ENCODE data around the gene CPSF7. TPM values are rescaled to one million over a fixed set of nuclear protein-coding genes. Genes with fewer than 3 reads are reported as not detected.

Gene CPSF7, protein sequence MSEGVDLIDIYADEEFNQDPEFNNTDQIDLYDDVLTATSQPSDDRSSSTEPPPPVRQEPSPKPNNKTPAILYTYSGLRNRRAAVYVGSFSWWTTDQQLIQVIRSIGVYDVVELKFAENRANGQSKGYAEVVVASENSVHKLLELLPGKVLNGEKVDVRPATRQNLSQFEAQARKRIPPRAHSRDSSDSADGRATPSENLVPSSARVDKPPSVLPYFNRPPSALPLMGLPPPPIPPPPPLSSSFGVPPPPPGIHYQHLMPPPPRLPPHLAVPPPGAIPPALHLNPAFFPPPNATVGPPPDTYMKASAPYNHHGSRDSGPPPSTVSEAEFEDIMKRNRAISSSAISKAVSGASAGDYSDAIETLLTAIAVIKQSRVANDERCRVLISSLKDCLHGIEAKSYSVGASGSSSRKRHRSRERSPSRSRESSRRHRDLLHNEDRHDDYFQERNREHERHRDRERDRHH
- 10 to 100 TPM; 34.0 to 44.5 TPM for total RNA-seq

DNA sequence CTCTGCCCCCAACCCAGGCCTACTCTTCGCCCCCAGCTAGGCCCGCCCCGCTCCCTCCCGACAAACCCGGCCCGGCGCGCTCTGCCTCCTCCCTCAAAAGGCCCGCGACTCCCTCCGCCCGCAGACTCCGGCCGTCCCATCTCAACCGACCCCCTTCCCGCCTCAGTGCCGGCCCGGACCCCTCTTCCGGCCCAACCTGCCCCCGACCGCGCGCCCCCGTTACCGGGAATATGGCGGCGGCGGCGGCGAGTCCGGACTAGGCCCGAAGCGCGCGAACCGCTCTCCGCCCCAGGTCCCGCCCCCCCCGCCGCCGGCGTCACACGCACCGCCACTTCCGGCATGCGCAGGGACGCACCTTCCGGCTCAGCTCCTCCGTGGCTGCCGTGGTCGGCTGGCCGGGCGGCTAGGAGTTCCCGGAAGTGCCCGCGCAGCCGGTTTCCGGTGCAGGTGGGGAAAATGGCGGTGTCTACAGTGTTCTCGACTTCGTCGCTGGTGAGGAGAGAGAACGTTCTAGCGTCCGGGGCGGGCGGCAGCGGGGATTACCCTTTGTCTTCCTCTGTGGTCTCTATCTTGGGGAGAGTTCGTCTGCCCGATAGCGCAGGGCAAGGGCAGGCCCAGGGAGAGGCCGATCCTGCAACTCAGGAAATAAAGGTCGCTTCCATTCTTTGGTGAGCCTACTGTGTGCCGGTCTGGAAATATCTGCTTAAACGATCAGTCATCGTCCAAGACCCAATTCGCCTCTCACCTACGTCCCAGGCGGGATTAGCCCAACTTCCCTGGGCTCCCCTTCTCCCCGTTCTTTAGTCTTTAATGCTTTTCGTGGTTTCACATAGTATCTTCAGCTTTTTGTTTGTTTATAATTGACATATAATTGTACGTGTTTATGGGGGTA is at the start of gene CPSF7, which contains the start of gene SDHAF2:
Gene CPSF7 (minus strand): TSS at position 285 of the 892 bp plus-strand sequence. CDS start 740 bp downstream, outside the sequence.
Gene SDHAF2 (plus strand): TSS at position 434 of the 892 bp plus-strand sequence. CDS start 23 bp downstream, at position 457.
- Histone ChIP-seq H3K4me1 (peaks cover 31% of the 10 kb centered on the region), H3K36me3 (replicated peaks in 1 of 2; ENCODE audit: insufficient read depth in 1 of 2, low read depth in 2 of 2) (peaks cover 0 to 10% of the 10 kb centered on the region in 2 donors), H3K27me3 (no peaks in the 10 kb centered on the region), H3K9me3 (no peaks in the 10 kb centered on the region), H3K27ac (peak within 1 kb of the TSS; percentile 90 to 96 (median 93)), H3K4me3 (peak within 1 kb of the TSS; percentile 71 to 85)
- TF ChIP-seq, protein P1, sequence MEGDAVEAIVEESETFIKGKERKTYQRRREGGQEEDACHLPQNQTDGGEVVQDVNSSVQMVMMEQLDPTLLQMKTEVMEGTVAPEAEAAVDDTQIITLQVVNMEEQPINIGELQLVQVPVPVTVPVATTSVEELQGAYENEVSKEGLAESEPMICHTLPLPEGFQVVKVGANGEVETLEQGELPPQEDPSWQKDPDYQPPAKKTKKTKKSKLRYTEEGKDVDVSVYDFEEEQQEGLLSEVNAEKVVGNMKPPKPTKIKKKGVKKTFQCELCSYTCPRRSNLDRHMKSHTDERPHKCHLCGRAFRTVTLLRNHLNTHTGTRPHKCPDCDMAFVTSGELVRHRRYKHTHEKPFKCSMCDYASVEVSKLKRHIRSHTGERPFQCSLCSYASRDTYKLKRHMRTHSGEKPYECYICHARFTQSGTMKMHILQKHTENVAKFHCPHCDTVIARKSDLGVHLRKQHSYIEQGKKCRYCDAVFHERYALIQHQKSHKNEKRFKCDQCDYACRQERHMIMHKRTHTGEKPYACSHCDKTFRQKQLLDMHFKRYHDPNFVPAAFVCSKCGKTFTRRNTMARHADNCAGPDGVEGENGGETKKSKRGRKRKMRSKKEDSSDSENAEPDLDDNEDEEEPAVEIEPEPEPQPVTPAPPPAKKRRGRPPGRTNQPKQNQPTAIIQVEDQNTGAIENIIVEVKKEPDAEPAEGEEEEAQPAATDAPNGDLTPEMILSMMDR (IDR thresholded peaks at IDR 0.05): no peak
- peak; percentile 64 to 81 (median 78) for TF ChIP-seq POLR2A (IDR thresholded peaks at IDR 0.05)
- WGBS, 2 donors: 1% methylated on average over 18 to 78 of the region's 82 CpGs
- ATAC-seq (peak; percentile 98), DNase-seq (peak; percentile 96 to 97 (median 96))
- intact Hi-C loops (cut with DNase I): no loop called here

DNA sequence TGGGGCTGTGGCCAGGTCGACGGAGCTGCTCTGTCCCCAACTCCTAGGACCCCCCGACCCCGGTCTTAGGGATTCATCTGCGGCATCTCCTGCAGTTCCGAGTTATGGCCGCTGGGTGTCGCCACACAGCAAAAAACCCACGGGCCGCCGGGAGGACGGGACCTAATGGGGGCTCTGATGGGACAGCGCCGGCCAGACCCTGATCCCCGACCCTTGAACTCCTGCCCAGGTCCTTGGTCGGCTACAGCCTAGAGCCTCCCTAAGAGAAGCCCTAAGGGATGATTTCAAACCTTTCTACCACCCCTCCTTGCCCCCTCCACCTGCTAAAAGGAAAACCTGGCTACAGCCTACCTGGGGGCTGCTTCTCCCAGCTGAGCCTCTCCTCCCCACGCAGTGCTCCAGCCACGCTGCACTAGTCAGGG is 48.0 kb upstream of the CPSF7 start:
- H3K4me3 ChIP-seq: no peak overlapping the region
- H3K9me3 ChIP-seq: no peaks in the 10 kb centered on the region
- ATAC-seq (no peak), DNase-seq (peak; percentile 37 to 60 (median 46))
- intact Hi-C loops (cut with DNase I): loop anchor here (5.0 kb wide), 2 partner anchors 40 to 160 kb away; no protein-coding TSS in a partner anchor
- no peaks in the 10 kb centered on the region for H3K4me1 ChIP-seq
- 3 to 4% methylated on average over 5 to 18 of the region's 18 CpGs for WGBS, 2 donors
- H3K36me3 ChIP-seq (replicated peaks in 1 of 2; ENCODE audit: insufficient read depth in 1 of 2, low read depth in 2 of 2): no peaks in the 10 kb centered on the region
- peaks cover 0 to 4% of the 10 kb centered on the region in 2 donors for H3K27me3 ChIP-seq
- no peak overlapping the region for H3K27ac ChIP-seq
- TF ChIP-seq, protein P1 (IDR thresholded peaks at IDR 0.05): peak; percentile 77 to 95 (median 86)
- no peak for TF ChIP-seq POLR2A (IDR thresholded peaks at IDR 0.05)

DNA sequence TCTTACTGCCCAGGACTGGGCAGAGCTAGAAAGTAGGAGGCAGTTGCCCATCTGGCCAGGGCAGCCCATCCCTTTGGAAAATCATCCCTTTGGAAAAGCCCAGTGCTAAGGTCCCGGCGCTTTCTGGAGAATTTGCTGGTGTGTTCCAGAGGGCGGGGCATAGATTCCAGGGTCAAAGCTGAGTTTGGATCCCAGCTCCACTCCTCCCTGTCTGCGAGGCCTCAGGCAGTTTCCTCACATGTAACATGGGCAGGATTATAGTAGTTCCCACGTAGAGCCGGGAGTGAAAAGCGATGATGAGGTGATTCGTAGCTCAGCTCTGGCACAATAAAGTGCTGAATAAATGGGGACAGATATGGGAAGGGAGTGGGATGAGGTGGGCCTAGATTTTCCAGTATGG is 47.4 kb upstream of the CPSF7 start:
- WGBS, 2 donors: 50 to 51% methylated on average over 8 of the region's 8 CpGs
- ATAC-seq: no peak
- no peaks in the 10 kb centered on the region for H3K9me3 ChIP-seq
- H3K27ac ChIP-seq: no peak overlapping the region
- no peak for TF ChIP-seq POLR2A (IDR thresholded peaks at IDR 0.05)
- TF ChIP-seq, protein P1 (IDR thresholded peaks at IDR 0.05): no peak
- no peak overlapping the region for H3K4me3 ChIP-seq
- no peak for DNase-seq
- intact Hi-C loops (cut with DNase I): loop anchor here (5.0 kb wide), 2 partner anchors 40 to 160 kb away; no protein-coding TSS in a partner anchor
- no peaks in the 10 kb centered on the region for H3K4me1 ChIP-seq
- H3K27me3 ChIP-seq: peaks cover 0 to 4% of the 10 kb centered on the region in 2 donors
- no peaks in the 10 kb centered on the region for H3K36me3 ChIP-seq (replicated peaks in 1 of 2; ENCODE audit: insufficient read depth in 1 of 2, low read depth in 2 of 2)

DNA sequence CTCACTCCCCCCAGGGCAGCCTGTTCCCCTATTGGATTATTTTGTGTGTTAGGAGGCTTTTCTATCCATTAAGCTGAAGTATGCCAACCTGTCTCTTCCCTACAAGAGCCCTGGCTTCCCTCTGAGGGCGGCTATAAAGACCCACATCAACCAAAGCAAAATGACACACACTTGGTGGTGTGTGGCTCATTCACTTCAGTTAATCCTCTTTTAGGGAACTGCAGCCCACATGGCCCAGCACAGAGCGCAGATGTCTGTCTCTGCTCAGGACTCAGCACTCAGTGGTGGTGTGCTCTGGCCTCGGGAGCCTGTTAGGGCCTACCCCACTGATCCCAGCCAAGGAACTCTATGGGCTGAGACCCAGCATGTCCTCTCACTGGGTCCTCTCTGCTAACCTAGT is 46.6 kb upstream of the CPSF7 start:
- no peaks in the 10 kb centered on the region for H3K4me1 ChIP-seq
- intact Hi-C loops (cut with DNase I): loop anchor here (5.0 kb wide), 2 partner anchors 41 to 161 kb away; no protein-coding TSS in a partner anchor
- no peak overlapping the region for H3K27ac ChIP-seq
- H3K9me3 ChIP-seq: no peaks in the 10 kb centered on the region
- TF ChIP-seq, protein P1 (IDR thresholded peaks at IDR 0.05): no peak
- TF ChIP-seq POLR2A (IDR thresholded peaks at IDR 0.05): no peak
- 57 to 80% methylated on average over 1 to 3 of the region's 3 CpGs for WGBS, 2 donors
- no peak overlapping the region for H3K4me3 ChIP-seq
- ATAC-seq (no peak), DNase-seq (no peak)
- H3K36me3 ChIP-seq (replicated peaks in 1 of 2; ENCODE audit: insufficient read depth in 1 of 2, low read depth in 2 of 2): no peaks in the 10 kb centered on the region
- peaks cover 0 to 4% of the 10 kb centered on the region in 2 donors for H3K27me3 ChIP-seq

Measured in body of pancreas (tissue), 4 donors.